ENCODE results near the gene CEP55. TPM values are rescaled to one million over a fixed set of nuclear protein-coding genes. Genes with fewer than 3 reads are reported as not detected.
"Not testable (repeated sequence)": the region's sequence is repeated elsewhere in the genome, so short reads cannot be mapped to it uniquely, and the experiment has no call there.

The CEP55 gene
- total RNA-seq, 6 experiments from 2014 or later: 21.6 to 55.3 (median 48.1) TPM

DNA sequence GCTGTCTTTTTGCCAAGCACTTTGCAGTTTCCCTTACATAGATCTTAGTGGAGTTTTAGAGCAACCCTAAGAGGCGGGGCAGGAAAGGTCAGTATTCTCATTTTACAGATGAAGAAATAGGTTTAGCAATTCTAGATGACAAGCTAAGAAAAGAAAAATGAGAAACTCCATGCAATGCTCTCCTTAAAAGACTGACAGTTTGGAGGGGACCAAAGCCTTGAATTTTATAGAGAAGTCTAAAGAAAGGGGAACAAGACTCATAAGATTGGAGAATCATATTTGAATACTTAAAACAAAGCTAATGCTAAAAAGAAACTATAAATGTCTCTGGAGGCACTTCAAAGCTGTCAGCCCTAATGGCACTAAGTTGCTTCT is 19.6 kb downstream of the CEP55 start:
- DNase-seq: no peak
- H3K4me3 Mint-ChIP-seq: no peak overlapping the region
- TF ChIP-seq, protein P1, sequence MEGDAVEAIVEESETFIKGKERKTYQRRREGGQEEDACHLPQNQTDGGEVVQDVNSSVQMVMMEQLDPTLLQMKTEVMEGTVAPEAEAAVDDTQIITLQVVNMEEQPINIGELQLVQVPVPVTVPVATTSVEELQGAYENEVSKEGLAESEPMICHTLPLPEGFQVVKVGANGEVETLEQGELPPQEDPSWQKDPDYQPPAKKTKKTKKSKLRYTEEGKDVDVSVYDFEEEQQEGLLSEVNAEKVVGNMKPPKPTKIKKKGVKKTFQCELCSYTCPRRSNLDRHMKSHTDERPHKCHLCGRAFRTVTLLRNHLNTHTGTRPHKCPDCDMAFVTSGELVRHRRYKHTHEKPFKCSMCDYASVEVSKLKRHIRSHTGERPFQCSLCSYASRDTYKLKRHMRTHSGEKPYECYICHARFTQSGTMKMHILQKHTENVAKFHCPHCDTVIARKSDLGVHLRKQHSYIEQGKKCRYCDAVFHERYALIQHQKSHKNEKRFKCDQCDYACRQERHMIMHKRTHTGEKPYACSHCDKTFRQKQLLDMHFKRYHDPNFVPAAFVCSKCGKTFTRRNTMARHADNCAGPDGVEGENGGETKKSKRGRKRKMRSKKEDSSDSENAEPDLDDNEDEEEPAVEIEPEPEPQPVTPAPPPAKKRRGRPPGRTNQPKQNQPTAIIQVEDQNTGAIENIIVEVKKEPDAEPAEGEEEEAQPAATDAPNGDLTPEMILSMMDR (IDR thresholded peaks at IDR 0.05): no peak
- peaks cover 32% of the 10 kb centered on the region for H3K36me3 Mint-ChIP-seq (ENCODE audit: low read depth)
- H3K27ac Mint-ChIP-seq: no peak overlapping the region
- peaks cover 16% of the 10 kb centered on the region for H3K4me1 Mint-ChIP-seq (ENCODE audit: low read depth)
- no peaks in the 10 kb centered on the region for H3K27me3 Mint-ChIP-seq (ENCODE audit: insufficient read depth)
- H3K9me3 Mint-ChIP-seq: no peaks in the 10 kb centered on the region

DNA sequence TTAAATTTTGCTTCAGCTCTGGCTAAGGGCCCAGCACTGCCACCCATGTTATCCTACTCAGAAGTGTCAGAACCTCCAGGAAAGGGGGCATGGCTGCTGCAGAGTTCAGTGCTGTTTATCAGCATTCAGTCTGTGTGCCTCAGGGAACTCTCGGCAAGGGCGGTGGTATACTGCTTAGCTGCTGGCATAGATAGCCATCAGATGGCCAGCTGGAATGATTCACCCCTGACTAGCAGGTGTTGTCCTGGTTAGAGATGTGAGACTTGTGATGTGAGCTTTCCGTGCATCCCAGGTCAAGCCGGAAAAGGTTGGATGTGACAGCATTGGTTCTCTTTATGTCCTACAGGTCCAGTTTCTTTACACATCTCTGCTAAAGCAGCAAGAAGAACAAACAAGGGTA is 22.1 kb downstream of the CEP55 start:
- H3K27ac Mint-ChIP-seq: no peak overlapping the region
- TF ChIP-seq, protein P1 (IDR thresholded peaks at IDR 0.05): no peak
- H3K4me3 Mint-ChIP-seq: no peak overlapping the region
- H3K36me3 Mint-ChIP-seq (ENCODE audit: low read depth): peaks cover 55% of the 10 kb centered on the region
- no peak for DNase-seq
- peaks cover 6% of the 10 kb centered on the region for H3K9me3 Mint-ChIP-seq
- no peaks in the 10 kb centered on the region for H3K27me3 Mint-ChIP-seq (ENCODE audit: insufficient read depth)
- peaks cover 9% of the 10 kb centered on the region; the same call in 1 of the 2 replicates for H3K4me1 Mint-ChIP-seq (ENCODE audit: low read depth)

DNA sequence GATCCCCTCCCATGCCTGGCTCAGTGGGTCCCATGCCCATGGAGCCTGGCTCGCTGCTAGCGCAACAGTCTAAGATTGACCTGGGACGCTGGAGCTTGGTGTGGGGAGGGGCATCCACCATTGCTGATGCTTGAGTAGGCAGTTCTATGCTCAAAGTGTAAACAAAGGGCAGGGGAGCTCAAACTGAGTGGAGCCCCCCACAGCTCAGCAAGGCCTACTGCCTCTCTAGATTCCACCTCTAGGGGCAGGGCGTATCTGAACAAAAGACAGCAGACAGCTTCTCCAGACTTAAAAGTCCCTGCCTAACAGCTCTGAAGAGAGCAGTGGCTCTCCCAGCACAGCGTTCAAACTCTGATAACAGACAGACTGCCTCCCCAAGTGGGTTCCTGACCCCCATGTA is 38.9 kb downstream of the CEP55 start:
- no peak overlapping the region for H3K4me3 Mint-ChIP-seq
- no peaks in the 10 kb centered on the region for H3K4me1 Mint-ChIP-seq (ENCODE audit: low read depth)
- H3K36me3 Mint-ChIP-seq (ENCODE audit: low read depth): no peaks in the 10 kb centered on the region
- peaks cover 8% of the 10 kb centered on the region for H3K27me3 Mint-ChIP-seq (ENCODE audit: insufficient read depth)
- TF ChIP-seq, protein P1 (IDR thresholded peaks at IDR 0.05): peak; percentile 18
- no peaks in the 10 kb centered on the region for H3K9me3 Mint-ChIP-seq
- DNase-seq: no peak
- no peak overlapping the region for H3K27ac Mint-ChIP-seq

DNA sequence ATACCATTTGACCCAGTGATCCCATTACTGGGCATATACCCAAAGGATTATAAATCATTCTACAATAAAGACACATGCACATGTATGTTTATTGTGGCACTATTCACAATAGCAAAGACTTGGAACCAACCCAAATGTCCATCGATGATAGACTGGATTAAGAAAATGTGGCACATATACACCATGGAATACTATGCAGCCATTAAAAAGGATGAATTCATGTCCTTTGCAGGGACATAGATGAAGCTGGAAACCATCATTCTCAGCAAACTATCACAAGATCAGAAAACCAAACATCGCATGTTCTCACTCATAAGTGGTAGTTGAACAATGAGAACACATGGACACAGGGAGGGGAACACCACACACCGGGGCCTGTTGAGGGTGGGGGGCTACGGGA is 44.5 kb downstream of the CEP55 start:
- Mint-ChIP-seq H3K27me3 (ENCODE audit: insufficient read depth) (peaks cover 26% of the 10 kb centered on the region), H3K4me1 (ENCODE audit: low read depth) (peaks cover 13% of the 10 kb centered on the region)
- DNase-seq; H3K27ac Mint-ChIP-seq; H3K9me3 Mint-ChIP-seq; H3K36me3 Mint-ChIP-seq (ENCODE audit: low read depth); H3K4me3 Mint-ChIP-seq: not testable (repeated sequence)

DNA sequence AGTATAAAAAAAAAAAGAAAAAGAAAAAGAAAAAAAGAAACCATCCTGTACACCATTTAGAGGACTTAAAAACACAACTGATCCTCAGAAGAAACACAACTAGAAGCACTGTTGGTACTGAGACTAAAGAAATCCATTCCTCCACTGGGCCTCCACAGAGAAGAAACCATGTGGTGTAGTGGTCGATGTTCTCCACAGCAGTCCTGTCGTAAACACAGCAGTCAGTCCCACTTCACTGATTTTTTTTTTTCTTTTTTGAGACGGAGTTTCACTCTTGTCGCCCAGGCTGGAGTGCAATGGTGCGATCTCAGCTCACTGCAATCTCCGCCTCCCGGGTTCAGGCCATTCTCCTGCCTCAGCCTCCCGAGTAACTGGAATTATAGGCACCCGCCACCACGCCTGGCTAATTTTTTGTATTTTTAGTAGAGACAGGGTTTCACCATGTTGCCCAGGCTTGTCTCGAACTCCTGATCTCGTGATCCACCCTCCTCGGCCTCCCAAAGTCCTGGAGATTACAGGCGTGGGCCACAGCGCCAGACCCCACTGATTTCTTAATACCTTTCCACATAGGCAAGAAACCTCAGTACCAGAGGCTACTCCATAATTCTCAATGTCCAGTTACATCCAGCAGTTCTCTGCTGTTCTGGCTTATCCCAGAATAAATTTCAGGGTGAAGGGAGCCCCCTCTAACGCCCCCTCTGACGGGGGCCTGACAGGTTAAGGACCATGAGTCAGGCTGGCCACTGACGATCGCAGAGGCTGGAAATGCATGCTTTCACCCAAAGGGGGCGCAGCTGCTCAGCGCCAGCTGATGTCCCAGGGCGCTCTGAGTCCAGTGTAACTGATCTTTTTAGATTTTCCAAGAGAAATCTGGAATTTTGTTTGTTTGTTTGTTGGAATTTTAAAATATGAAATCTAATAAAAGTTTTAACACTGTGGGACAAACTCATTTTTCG is 45.3 kb downstream of the CEP55 start:
- H3K9me3 Mint-ChIP-seq: no peaks in the 10 kb centered on the region
- TF ChIP-seq, protein P1 (IDR thresholded peaks at IDR 0.05): peak; percentile 96
- peaks cover 24% of the 10 kb centered on the region for H3K27me3 Mint-ChIP-seq (ENCODE audit: insufficient read depth)
- H3K4me3 Mint-ChIP-seq: peak overlapping the region; percentile 77
- peaks cover 18% of the 10 kb centered on the region for H3K4me1 Mint-ChIP-seq (ENCODE audit: low read depth)
- peak; percentile 49 for DNase-seq
- no peaks in the 10 kb centered on the region for H3K36me3 Mint-ChIP-seq (ENCODE audit: low read depth)
- H3K27ac Mint-ChIP-seq: no peak overlapping the region

DNA sequence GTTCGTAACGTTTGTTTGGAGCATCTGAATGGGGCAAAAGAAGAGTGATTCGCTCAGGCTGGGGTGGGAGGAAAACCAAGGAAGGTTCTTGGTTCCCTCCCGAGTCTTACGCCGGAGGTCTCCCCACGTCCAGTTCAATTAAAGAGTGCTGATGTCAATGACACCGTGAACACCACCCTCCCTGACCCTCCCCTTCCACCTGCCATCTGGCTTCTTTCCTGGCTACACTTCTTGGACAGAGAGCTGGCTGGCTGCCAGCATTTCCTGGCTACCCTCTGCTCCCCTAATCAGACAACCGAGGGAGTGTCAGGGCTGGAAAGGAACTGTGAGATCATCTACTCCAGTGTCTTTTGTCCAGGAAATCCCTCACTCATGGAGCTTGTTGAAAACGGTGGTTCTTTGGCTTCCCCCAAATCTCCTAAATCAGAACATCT is 46.0 kb downstream of the CEP55 start:
- peaks cover 24% of the 10 kb centered on the region for H3K27me3 Mint-ChIP-seq (ENCODE audit: insufficient read depth)
- TF ChIP-seq, protein P1 (IDR thresholded peaks at IDR 0.05): peak; percentile 63
- H3K4me3 Mint-ChIP-seq: peak overlapping the region; percentile 77
- DNase-seq: no peak
- H3K9me3 Mint-ChIP-seq: no peaks in the 10 kb centered on the region
- no peak overlapping the region for H3K27ac Mint-ChIP-seq
- no peaks in the 10 kb centered on the region for H3K36me3 Mint-ChIP-seq (ENCODE audit: low read depth)
- peaks cover 19% of the 10 kb centered on the region for H3K4me1 Mint-ChIP-seq (ENCODE audit: low read depth)

DNA sequence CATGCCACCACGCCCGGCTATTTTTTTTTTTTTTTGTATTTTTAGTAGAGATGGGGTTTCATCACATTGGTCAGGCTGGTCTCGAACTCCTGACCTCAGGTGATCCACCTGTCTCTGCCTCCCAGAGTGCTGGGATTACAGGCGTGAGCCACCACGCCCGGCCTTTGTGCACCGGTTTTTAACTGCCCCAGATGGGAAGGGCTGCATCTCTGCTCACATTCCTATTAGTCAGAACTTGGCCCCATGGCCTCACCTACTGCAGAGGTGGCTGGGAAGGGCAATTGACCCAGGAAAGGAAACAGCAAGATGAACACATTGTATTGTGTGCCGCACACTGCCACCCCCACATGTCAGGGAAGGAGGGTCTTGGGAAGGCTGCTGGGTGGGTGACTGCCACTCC is 50.6 kb downstream of the CEP55 start:
- H3K9me3 Mint-ChIP-seq; H3K4me3 Mint-ChIP-seq; H3K36me3 Mint-ChIP-seq (ENCODE audit: low read depth); H3K27ac Mint-ChIP-seq; DNase-seq: not testable (repeated sequence)
- Mint-ChIP-seq H3K27me3 (ENCODE audit: insufficient read depth) (peaks cover 15% of the 10 kb centered on the region), H3K4me1 (ENCODE audit: low read depth) (peaks cover 41% of the 10 kb centered on the region)

All from HFFc6 (cell line).